HG02938 (cell line): ENCODE results near the gene MRPS12.
"Not testable (repeated sequence)": the region's sequence is repeated elsewhere in the genome, so short reads cannot be mapped to it uniquely, and the experiment has no call there.

Experiments used
- ATAC-seq: cut with Tn5 transposase; IDR thresholded peaks from one replicate; pipeline ENCODE4 v1.9.1; 2021; ENCODE audit warnings: mild to moderate bottlenecking, moderate library complexity; ENCODE audit not compliant: unreplicated experiment

Gene MRPS12

DNA sequence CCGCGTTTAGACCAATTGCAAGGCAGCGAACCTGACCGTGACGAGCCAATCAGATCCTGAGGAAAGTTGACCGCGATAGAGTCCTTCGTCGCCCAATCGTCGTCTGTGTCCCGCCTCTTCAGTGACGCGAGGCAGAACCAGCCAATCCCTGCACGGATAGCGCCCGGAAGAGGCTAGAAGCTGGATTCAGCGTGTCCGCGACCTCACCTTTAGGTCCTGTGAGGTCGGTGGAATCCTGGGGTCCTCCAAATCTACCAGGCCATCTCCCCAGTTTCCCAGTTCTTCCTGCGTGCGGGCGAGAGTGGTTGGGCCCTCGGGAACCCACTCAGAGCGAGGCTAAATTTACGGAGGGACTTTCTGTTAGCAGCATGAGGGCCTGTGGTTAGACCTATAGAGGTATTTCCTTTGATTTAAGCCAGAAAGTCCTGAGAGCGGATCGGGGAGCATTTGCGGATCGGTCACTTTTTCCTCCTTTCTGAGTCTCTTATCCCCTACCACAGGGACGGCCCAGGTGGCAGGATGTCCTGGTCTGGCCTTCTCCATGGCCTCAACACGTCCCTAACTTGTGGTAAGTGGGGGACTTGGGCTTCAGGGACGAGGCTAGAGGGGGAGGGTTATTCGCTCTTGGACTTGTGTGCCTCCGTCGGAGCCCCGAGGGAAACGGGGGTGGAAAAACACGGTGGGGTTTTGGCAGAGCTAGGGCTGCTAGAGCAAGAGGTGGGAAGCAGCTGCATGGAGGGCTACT lies at the start of gene MRPS12:
MRPS12 (plus strand) TSS at position 169 of the 745 bp plus-strand sequence; CDS start at position 520, 351 bp downstream.
- peak; percentile 88 for ATAC-seq

DNA sequence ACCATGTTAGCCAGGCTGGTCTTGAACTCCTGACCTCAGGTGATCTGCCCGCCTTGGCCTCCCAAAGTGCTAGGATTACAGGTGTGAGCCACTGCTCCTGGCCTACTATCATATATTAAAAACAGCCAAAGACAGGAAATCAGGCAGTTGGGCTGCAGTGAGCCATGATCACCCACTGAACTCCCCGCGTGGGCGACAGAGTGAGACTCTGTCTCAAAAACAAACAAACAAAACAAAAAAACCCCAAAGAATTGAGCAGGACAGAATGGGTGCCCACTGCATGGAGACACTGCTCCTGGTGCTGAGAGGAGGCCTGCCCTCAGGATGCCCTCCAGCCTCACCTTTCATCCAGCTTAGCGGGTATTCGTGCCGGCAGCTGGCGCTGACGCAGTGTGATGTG lies 47.5 kb upstream of the MRPS12 start:
- ATAC-seq: no peak

DNA sequence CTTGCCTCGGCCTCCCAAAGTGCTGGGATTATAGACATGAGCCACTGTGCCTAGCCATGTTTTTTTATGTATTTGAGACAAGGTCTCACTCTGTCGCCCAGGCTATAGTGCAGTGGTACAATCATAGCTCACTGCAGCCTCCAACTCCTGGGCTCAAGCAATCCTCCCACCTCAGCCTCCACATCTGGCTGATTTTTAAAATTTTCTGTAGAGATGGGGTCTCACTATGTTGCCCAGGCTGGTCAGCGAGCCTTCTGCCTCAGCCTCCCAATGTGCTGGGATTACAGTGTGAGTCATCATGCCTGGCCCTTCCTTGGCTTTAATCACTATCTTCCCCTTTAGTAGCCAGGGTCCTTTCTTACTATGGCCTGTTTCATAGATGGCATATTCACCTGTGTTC lies 46.1 kb upstream of the MRPS12 start:
- ATAC-seq: not testable (repeated sequence)

DNA sequence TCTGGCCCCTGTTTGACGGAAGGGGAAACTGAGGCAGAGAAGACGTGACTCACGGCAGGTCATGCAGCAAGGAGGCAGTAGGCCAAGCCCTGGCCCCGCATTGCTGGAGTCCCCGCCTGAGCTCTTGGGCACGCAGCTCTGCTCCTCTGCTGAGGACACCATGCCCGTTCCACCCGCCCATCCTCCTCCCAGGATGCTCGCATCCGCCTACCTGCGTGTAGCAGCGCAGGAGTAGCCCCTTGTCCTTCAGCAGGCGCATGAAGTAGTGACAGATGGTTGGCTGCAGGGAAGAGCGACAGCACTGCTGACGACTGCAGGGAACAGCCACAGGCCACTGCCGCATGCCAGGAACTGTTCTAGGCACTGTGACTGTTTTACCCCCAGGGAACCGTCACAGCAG lies 41.9 kb upstream of the MRPS12 start:
- no peak for ATAC-seq

DNA sequence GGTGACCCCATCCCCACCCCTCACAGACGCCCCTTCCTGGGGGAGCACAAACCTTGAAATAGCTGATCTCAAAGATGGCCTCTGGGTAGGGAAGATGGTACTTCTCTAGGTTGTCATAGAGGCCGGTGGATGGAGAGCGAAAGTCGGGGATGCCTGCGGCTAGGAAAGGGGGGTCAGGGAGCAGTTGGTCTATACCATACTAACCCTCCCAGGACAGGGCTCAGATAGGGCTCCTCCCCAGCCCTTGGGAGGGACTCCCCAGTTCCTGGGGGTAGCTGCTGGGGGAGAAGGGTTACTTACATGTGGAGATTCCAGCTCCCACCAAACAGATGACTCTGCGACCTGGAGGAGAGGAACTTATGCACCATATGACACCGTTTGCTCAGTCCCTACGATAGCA lies 40.9 kb upstream of the MRPS12 start:
- ATAC-seq: no peak

DNA sequence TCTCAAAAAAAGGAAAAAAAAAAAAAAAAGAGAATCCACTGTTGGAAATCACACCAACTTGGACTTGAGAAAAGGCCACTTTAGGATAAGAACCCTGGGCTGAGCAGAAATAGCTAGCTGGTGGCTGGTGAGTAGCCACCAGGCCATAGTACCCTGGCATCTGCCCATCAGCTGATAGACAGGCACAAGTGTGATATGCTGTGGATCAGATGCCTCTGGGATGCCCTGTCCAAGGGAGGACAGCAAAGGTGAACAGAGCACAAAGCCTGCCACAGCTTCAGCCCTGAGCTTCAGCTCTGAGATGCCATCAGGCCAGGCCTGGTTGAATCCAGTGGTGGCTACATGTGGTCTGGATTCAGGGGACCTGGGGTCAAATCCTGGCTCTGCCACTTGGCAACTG lies 40.1 kb upstream of the MRPS12 start:
- no peak for ATAC-seq

DNA sequence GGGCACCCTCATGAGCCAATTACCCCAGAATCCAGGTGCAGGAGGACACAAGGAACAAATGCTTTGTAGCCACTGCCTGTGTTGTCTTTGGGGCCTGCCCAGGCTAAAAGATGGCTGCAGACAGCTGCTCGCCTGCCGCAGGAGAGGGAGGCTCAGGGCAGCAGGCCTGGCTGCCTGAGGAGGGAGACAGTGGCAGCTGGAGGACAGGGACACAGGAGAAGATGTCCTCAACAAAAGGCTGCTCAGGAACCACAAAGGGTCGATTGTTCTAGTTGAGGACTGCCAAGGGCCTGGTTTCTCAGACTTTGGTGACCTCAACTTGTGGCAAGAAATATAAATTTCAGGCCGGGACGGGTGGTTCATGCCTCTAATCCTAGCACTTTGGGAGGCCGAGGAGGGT lies 39.0 kb upstream of the MRPS12 start:
- no peak for ATAC-seq

DNA sequence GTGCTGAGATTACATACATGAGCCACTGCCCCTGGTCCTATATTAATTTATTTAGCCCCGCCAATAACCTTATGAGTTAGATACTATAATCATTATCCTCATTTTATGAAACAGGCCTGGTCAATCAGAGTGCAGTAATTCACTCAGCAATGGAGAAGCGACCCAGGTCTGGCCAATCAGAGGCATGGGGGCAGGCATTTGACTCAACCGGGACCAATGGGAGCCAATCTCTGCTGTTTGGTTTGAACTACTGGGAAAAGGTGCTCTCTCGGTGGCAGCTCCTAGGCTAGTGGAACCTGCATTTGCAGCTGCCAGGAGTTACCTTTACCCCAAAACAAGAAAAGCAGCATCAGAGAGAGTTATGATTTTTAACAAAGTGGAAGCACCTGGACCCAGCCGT lies 37.9 kb upstream of the MRPS12 start:
- no peak for ATAC-seq

DNA sequence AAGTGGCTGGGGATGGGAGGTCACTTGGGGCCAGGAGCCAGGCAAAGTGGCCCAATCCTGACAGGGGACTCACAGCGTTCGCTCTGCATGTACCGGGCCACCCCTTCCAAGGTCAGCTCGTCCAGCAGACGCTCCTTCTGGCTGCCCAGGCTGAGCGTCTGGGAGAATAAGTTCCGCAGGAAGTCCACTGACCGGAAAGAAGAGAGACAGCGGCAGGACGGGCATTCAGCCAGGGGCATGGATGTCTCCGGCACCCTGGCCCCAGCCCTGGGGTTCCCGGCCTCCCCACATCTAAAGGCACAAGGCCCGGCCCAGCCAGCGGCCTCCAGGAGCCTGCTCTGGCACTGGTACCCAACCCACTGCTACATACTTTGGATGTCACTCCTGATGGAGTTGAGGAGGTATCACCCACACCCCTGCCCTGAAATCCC lies 37.4 kb upstream of the MRPS12 start:
- no peak for ATAC-seq

DNA sequence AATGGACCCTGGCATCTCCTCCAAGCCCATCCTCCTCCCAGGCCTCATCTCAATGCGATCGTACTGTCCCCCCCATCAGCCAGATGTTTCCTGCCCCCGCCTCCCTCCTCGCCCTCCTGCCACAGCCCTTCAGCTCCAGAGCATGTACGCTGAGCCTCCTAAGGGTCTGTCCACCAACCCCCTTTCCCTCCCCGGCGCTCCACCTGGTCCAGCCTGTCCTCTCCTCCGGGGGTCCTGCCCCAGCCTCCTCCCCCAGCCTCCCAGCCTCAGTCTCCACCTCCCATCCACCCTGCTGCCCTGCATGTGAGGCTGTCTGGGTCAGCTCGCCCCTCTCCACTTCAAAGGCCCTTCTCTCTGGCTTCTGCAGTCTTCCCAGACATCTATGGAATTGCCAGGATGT lies 35.8 kb upstream of the MRPS12 start:
- ATAC-seq: no peak

DNA sequence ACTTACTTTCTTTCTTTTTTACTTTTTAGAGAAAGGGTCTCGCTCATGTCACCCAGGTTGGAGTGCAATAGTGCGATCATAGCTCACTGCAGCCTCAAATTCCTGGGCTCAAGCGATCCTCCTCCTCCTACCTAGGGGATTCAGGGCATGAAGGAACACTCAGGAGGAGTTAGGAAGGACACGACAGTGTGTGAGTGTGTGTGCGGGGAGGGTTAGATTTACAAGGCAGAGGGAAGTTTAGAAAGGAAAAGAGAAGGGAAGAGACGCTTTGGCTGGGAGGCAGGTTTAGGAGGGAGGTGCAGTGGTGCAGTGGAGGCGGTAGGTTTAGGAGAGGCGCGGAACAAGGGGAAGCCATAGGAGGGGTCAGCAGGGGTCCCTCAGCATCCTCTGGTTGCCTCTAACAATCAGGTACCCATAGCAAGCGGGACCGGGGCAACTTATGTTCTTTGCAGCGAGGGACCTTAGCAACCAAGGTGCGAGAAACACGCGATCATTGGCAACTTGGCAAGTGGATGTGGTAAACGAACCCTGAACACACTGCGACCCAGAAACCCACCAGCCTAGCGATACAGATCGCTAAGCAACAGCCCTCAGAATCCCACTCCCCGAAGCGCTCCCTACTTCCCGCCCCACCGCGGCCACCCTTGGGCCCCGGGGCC lies 31.8 kb upstream of the MRPS12 start:
- no peak for ATAC-seq

DNA sequence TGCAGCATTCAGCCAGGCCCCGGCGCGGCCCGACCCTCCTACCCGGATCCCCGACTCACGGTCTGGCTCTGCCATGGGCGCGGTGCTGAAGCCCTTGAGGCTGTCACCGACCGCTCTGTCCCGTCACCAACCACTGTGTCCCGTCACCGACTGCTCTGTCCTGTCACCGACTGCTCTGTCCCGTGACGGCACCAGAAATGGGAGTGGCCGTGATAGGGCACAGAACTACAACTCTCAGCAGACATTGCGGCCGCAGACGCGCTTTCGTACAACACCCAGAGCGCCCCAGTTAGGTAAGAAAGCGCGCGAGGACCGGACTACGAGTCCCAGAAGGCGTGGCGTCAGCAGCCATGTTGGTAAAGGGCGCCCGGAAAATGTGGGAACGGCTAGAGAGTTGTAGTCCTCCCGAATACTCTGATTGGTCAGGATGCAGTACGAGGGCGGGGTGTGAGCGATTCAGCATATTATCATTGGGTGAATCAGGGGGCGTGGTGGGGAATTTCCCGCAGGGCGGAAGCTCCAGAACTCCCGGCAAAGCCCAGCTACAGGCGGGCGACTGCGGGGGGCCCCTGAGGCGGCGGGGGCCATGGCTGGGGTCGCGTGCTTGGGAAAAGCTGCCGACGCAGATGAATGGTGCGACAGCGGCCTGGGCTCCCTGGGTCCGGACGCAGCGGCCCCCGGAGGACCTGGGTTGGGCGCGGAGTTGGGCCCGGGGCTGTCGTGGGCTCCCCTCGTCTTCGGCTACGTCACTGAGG lies 31.1 kb upstream of the MRPS12 start, which contains the start of the genes NFKBIB and SIRT2:
NFKBIB (plus strand) TSS at position 523 of the 755 bp plus-strand sequence; CDS start at position 587, 64 bp downstream.
SIRT2 (minus strand) TSS at position 172 of the 755 bp plus-strand sequence; CDS start at position 75, 97 bp downstream.
- ATAC-seq: peak; percentile 92

DNA sequence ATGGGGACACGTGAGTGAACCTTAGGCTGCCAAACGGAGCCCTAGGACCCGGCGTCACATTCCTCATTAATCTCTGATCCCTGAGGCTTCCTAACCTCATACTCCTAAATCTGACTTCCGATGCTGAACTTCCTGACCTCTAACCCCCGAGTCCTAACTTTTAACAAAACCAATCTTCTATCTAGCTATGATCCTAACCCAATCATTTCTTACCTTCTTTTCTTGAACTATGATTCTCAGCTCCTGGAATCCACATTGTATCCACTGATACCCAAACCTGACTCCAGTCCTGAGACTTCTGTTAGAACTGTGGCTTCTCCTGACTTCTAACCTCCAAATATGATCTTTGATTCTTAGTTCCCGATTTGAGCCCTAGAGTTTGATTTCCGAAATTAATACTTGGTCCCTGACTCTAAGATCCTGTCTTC lies 30.5 kb upstream of the MRPS12 start:
- no peak for ATAC-seq

DNA sequence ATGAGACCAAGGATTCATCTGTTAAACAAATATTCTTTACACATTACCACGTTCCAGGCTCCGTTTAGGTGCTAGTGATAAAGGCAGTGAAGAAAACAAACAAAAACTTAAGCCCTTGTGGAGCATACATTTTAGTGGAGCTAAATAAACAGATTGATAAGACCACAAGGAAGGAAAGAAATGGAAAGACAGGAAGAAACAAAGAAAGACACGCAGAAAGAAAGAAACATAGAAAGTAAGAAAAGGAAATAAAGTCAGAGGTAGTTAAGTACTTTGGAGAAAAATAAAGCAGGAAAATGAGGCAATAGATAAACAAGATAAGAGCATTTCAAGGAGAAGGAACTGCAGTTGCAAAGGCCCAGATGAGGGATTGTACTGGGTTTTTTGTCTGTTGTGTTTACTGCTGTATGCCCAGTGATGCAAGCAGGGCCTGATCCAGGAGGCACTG lies 30.0 kb upstream of the MRPS12 start:
- ATAC-seq: no peak

DNA sequence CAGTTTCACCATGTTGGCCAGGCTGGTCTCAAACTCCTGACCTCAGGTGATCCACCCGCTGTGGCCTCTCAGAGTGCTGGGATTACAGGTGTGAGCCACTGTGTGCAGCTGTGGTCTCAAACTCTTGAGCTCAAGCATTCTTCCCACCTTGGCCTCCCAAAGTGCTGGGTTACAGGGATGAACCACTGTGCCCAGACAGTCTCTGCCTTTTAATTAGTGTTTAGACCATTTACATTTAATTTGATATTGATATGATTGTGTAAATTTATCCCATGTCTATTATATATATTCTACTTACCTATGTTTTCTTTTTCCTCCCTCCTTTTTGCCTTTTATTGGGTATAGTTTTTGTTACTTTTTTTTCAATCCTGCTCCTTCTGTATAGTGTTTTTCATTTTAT lies 29.1 kb upstream of the MRPS12 start:
- no peak for ATAC-seq

DNA sequence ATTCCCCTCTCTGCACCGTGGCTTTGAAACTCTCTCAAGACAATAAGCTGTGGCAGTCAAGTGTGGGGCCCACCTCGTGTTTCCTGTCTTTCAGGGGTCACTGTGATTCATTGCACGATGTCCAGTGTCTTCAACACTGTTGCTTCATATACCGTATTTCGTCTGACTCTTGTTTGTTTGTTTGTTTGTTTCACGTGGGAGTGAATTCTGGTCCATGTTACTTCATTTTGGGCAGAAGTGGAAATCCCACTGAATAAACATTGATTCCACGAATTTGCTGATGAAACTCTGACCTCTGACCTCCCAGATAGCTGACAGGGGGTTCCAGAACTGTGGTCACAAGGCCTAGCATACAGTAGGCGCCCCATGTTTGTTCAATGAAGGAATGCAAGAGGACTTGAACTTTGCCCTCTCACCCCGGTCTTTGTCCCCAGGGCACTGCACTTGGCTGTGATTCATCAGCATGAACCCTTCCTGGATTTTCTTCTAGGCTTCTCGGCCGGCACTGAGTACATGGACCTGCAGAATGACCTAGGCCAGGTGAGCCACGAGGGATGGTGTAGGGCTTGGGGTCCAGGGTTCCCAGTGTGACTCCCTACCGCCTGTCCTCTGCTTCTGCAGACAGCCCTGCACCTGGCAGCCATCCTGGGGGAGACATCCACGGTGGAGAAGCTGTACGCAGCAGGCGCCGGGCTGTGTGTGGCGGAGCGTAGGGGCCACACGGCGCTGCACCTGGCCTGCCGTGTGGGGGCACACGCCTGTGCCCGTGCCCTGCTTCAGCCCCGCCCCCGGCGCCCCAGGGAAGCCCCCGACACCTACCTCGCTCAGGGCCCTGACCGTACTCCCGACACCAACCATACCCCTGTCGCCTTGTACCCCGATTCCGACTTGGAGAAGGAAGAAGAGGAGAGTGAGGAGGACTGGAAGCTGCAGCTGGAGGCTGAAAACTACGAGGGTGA lies 25.9 kb upstream of the MRPS12 start:
- ATAC-seq: no peak

DNA sequence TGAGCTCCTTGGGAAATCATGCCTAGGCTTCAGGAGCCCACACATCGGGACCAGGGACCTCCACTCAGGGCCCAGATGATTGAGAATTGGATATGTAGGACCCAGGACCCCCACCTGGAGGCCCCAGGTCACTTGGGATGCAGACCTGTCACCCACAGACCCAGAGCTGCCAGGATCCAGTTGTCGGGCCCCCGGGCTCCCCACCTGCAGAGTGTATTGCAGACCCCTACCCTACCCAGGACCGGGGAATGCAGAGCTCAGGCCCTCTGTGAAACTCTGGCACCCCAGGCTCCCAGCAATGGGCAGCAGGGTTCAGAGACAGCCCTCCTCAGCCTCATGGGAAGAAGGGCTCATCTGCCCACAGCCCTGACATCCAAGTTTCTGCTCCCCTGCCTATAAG lies 25.1 kb upstream of the MRPS12 start:
- no peak for ATAC-seq

DNA sequence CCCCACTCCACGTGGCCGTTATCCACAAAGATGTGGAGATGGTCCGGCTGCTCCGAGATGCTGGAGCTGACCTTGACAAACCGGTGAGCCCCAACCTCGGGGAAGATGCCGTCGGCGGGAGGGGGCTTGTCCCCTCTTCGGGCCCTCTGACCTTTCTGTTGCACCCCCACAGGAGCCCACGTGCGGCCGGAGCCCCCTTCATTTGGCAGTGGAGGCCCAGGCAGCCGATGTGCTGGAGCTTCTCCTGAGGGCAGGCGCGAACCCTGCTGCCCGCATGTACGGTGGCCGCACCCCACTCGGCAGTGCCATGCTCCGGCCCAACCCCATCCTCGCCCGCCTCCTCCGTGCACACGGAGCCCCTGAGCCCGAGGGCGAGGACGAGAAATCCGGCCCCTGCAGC lies 23.5 kb upstream of the MRPS12 start:
- no peak for ATAC-seq

DNA sequence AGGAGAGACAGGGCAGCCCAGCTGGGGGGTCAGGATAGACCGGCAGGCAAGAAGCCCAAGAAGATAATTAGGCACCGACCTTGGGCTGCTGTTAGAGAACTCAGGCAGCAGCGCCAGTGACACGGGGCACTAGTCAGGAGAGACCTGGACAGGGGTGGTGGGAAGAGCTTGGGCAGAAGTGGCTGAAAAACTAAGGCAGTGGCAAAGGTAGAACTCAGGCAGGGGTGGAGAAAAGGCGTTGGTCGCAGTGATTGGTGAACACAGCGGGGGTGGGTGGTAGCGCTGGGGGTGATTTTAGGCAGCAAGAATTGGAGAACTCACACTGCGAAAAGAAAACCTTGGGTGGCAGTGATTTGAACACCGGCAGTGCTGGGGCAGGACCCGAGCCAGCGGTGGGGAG lies 23.1 kb upstream of the MRPS12 start:
- ATAC-seq: no peak

DNA sequence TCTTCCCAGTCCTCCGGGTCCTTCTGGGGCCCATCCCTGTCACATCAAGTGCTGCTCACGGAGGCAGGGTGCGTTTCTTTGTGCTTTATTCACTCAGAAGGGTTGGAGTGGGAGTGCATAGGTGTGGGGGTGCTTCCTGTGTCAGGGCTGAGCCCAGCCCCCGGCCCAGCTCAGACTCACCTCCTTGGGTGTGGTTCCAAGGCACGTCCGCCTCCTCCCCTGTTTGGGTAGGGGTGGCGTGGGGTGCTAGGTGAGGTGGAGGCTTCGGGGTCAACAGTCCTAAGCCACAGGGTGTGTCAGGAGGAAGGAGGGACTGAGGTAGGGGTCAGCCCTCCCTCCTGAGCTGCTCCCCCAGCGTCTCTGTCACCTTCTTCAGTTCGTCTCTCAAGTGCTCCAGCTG lies 21.8 kb upstream of the MRPS12 start:
- ATAC-seq: no peak
